K562 treated with DMSO at 1 percent for 12 hours (cell line): ENCODE measurements around the gene CARMIL3. TPM values are rescaled to one million over a fixed set of nuclear protein-coding genes. Genes with fewer than 3 reads are reported as not detected.

Source experiments
- total RNA-seq: library from RNA; unstranded; fragments of 300-600 nt; gene quantifications from 2 replicates; pipeline ENCODE4 v1.2.3, GENCODE V29; 2022; ENCODE audit not compliant: insufficient read depth

Gene CARMIL3, protein sequence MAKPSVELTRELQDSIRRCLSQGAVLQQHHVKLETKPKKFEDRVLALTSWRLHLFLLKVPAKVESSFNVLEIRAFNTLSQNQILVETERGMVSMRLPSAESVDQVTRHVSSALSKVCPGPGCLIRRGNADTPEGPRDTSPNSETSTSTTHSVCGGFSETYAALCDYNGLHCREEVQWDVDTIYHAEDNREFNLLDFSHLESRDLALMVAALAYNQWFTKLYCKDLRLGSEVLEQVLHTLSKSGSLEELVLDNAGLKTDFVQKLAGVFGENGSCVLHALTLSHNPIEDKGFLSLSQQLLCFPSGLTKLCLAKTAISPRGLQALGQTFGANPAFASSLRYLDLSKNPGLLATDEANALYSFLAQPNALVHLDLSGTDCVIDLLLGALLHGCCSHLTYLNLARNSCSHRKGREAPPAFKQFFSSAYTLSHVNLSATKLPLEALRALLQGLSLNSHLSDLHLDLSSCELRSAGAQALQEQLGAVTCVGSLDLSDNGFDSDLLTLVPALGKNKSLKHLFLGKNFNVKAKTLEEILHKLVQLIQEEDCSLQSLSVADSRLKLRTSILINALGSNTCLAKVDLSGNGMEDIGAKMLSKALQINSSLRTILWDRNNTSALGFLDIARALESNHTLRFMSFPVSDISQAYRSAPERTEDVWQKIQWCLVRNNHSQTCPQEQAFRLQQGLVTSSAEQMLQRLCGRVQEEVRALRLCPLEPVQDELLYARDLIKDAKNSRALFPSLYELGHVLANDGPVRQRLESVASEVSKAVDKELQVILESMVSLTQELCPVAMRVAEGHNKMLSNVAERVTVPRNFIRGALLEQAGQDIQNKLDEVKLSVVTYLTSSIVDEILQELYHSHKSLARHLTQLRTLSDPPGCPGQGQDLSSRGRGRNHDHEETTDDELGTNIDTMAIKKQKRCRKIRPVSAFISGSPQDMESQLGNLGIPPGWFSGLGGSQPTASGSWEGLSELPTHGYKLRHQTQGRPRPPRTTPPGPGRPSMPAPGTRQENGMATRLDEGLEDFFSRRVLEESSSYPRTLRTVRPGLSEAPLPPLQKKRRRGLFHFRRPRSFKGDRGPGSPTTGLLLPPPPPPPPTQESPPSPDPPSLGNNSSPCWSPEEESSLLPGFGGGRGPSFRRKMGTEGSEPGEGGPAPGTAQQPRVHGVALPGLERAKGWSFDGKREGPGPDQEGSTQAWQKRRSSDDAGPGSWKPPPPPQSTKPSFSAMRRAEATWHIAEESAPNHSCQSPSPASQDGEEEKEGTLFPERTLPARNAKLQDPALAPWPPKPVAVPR (N-terminal part only)
- 0.28 and 0.36 TPM in 2 replicates for total RNA-seq

DNA sequence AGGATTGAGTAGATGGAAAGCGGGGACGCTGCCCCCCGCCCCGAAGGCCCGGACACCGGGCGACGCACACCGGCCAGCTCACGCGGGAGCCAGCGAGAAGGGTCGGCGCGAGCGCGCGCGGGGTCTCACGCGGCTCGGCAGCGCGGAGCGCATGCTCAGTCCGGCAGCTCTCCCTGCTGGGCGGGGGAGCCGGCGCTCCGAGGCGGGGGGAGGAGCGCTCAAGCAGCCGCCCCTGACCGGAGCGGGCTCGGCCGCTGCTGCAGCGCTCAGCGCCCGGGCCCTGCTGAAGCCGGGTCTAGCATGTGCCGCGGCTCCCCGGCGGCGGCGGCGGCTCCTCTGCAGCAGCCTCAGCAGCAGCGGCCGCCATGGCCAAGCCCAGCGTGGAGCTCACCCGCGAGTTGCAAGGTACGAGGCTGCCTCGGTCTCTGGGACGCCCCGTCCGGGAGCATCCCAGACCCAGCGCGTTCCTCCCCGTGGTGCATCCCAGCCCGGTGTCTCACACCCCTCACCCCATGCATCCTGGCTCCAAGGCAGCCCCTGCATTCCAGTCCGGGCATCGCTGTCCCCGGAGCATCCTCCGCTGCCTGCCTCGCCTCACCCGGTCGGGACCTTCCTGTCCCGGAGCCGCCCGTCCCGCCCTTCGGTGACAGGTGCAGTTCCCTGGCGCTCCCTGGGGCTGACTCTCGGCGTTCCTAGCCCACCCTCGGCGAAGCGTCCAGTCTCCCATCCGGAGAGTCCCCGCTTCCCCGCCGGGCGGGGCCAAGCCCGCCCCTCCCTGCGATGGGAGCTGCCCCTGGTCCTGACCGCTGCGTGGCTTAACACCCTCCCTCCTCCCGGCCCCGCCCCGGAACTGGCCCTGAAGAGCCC, at the start of gene CARMIL3:
TSS of gene CARMIL3 (plus strand) at position 221 of the 867 bp plus-strand sequence. CDS start at position 366, 145 bp downstream.

DNA sequence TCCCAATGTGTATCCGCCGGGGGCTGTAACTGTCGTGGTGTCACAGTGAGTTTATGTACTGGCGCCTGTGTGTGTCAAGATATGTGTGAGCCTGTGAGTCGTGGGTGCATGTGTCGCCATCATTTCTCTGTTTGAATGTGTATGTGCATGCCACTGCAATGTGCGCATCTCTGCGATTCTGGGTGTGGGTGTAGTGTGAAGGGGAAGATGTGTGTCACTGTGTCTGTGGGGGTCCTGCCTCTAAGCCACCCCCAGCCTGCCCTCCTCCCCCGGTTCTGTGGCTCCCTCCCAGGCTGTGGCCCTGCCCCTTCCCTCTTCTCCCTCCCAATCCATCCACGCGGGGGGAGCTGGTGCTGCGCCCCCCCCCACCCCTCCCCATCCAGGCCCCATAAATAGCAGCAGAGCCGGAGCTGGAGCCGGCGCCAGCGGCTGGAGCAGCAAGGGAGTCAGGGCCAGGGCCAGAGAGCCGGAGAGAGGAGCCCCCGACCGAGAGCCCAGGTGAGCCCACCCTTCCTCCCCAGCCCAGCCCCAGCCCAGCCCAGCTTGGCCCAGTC, 19.4 kb downstream of the CARMIL3 start, which contains the start of gene CPNE6:
TSS of gene CPNE6 (plus strand) at position 419 of the 554 bp plus-strand sequence. CDS start 1,375 bp downstream, outside the sequence.

DNA sequence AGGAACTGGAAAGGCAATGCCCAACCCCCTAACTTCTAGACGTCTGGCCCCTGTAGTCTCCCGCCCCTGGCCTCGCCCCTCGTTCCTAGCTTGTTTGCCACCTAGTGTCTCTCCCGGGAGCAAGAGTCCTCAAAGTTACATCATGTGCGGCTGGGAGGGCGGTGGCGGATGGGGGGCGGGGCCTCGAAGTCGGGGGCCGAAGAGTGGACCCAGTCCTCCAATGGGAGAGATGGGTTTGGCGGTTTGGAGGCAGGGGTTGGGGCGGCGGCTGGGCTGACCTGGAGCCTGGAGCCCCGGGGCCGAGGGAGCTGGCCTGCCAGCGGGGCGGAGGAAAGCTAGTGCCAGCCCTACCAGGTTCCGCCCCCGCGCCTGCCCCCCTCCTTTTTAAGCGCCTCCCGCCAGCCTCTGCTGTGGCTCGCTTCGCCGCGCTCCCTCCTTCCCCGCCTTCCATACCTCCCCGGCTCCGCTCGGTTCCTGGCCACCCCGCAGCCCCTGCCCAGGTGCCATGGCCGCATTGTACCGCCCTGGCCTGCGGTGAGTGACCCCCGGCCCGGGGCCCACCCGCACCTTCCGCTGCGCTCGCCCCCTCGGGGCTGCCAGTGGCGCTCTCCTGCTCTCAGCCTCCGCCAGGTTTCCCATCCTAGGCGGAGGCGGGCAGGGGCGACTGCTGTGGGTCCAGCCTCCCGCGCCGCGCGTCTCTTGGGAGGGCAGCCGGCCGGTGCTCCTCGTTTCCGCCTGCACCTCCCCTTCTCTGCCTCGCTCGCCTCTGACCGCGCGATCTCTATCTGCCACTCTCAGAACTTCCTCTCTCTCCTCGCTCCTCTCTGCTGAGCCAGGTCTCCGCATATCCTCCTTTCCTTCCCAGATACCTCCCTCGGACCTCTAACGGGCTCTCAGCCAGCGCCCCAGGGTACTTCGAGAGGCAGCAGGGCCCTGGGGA, 42.4 kb downstream of the CARMIL3 start, which contains the start of gene PCK2:
TSS of gene PCK2 (plus strand) at position 411 of the 940 bp plus-strand sequence. CDS start at position 506, 95 bp downstream.

DNA sequence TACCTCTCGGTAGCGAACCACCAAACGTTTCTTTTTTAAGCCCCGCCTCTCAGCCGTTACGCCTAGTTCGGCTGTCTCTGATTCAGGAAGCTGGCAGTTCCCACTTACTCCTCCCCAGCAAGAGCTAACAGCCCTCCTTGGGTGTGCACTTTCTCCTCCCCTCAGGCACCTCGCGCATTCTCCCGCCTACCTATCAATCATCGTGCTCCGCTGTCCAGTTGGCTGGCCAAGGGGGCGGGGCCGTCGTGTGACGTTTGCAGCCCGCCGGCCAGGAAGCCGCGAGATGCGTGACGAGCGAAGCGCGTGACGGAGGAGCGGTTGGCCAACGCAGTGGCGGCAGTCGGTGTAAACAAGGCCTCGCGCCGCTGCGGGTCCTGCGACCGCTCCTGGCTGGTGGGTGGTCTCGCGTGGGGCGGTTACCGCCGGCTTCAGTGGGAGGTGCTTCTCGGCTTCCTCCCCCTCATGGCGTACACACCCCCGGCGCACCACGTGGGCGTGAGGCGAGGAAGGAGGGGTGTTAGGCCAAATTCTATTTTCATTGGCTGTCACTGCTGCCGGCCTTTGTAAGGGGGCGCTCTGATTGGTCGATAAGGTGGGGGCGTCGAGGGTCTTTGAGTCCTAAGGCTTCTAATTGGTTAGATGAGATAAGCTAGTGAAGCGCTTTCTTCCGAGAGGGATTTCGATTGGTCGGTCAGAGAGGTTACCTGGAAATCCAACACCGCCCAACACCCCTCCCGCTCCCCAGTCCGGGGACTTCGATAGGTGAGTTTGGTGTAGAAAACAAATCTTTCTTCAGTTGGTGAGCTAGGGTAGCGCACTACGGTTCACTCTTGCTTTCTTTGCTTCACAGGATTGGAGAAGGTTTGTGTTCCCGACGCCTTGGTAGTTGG, 63.0 kb downstream of the CARMIL3 start, which contains the start of the genes DCAF11 and NRL:
TSS of gene DCAF11 (plus strand) at position 246 of the 890 bp plus-strand sequence. CDS start 818 bp downstream, outside the sequence.
TSS of gene NRL (minus strand) at position 418 of the 890 bp plus-strand sequence. CDS start 32,101 bp downstream, outside the sequence.

Other genes starting within 250 kb of the CARMIL3 start
- gene DHRS4, start 98.2 kb upstream of the CARMIL3 start, total RNA-seq = 36.4 and 41.1 TPM in 2 replicates
- gene DHRS4L2, start 63.1 kb upstream of the CARMIL3 start, total RNA-seq = 17.5 and 22.7 TPM in 2 replicates
- not detected in 2 replicates for gene CPNE6, start 19.6 kb downstream of the CARMIL3 start, total RNA-seq
- 81.1 and 86.3 TPM in 2 replicates for gene PCK2, start 42.3 kb downstream of the CARMIL3 start, total RNA-seq
- 24.1 and 44.4 TPM in 2 replicates for gene DCAF11, start 62.8 kb downstream of the CARMIL3 start, total RNA-seq
- gene NRL, start 62.9 kb downstream of the CARMIL3 start, total RNA-seq = 1.7 and 2.1 TPM in 2 replicates
- gene FITM1, start 78.7 kb downstream of the CARMIL3 start, total RNA-seq = not detected in 2 replicates
- 173 and 189 TPM in 2 replicates for gene PSME1, start 84.2 kb downstream of the CARMIL3 start, total RNA-seq
- 41.4 and 46.4 TPM in 2 replicates for gene EMC9, start 89.6 kb downstream of the CARMIL3 start, total RNA-seq
- 145 and 149 TPM in 2 replicates for gene PSME2, start 94.6 kb downstream of the CARMIL3 start, total RNA-seq
- 31.0 and 40.2 TPM in 2 replicates for gene RNF31, start 95.5 kb downstream of the CARMIL3 start, total RNA-seq
- gene IRF9, start 109.3 kb downstream of the CARMIL3 start, total RNA-seq = 12.0 and 15.5 TPM in 2 replicates
- gene REC8, start 120.1 kb downstream of the CARMIL3 start, total RNA-seq = 0.75 and 2.7 TPM in 2 replicates
- 12.2 and 13.1 TPM in 2 replicates for gene IPO4, start 136.8 kb downstream of the CARMIL3 start, total RNA-seq
- gene TM9SF1, start 143.4 kb downstream of the CARMIL3 start, total RNA-seq = 14.9 and 25.9 TPM in 2 replicates
- 0.67 TPM in 1 of 2 replicates, not detected in the other for gene TSSK4, start 153.7 kb downstream of the CARMIL3 start, total RNA-seq
- 56.6 and 66.5 TPM in 2 replicates for gene CHMP4A, start 161.5 kb downstream of the CARMIL3 start, total RNA-seq
- 3.7 and 15.6 TPM in 2 replicates for gene MDP1, start 164.1 kb downstream of the CARMIL3 start, total RNA-seq
- gene NEDD8, start 180.4 kb downstream of the CARMIL3 start, total RNA-seq = 134 and 179 TPM in 2 replicates
- 47.9 and 58.1 TPM in 2 replicates for gene GMPR2, start 180.9 kb downstream of the CARMIL3 start, total RNA-seq
- gene TINF2, start 190.6 kb downstream of the CARMIL3 start, total RNA-seq = 17.2 and 19.4 TPM in 2 replicates
- gene TGM1, start 211.2 kb downstream of the CARMIL3 start, total RNA-seq = 0.58 TPM in 1 of 2 replicates, not detected in the other
- gene RABGGTA, start 219.6 kb downstream of the CARMIL3 start, total RNA-seq = 17.9 and 19.6 TPM in 2 replicates
- 37.2 and 42.4 TPM in 2 replicates for gene DHRS1, start 247.8 kb downstream of the CARMIL3 start, total RNA-seq
- 3.9 and 10.9 TPM in 2 replicates for gene NOP9, start 247.8 kb downstream of the CARMIL3 start, total RNA-seq